Activated naive CD4-positive, alpha-beta T cell treated with anti-CD3 and anti-CD28 coated beads for 36 hours (primary cell): ENCODE results near the gene PDE3B. TPM values are rescaled to one million over a fixed set of nuclear protein-coding genes. Genes with fewer than 3 reads are reported as not detected.
"Not testable (repeated sequence)": the region's sequence is repeated elsewhere in the genome, so short reads cannot be mapped to it uniquely, and the experiment has no call there.

ENCODE experiments used
- CTCF ChIA-PET: fragments of 350-600 bp; sonication (Branson Sonifier 250); formaldehyde crosslinking; loops from one replicate; lab custom pipeline; 2021; ENCODE audit warnings: antibody characterized with exemption; lab: Charles Lee
- DNase-seq: peaks from one replicate; pipeline ENCODE4 v3.0.0-alpha.2; 2020
- H3K27ac Mint-ChIP-seq: one replicate; pipeline ENCODE4 v1.8.0; 2021; ENCODE audit warnings: mild to moderate bottlenecking, mixed read lengths
- H3K27me3 Mint-ChIP-seq: one replicate; pipeline ENCODE4 v1.8.0; 2021; ENCODE audit warnings: low read depth, mixed read lengths
- H3K36me3 Mint-ChIP-seq: one replicate; pipeline ENCODE4 v1.8.0; 2021; ENCODE audit warnings: low read depth, mixed read lengths
- H3K4me1 Mint-ChIP-seq: one replicate; pipeline ENCODE4 v1.8.0; 2021; ENCODE audit warnings: low read depth, mixed read lengths
- H3K4me3 Mint-ChIP-seq: one replicate; pipeline ENCODE4 v1.8.0; 2021; ENCODE audit warnings: mild to moderate bottlenecking, moderate library complexity, mixed read lengths
- H3K9me3 Mint-ChIP-seq: one replicate; pipeline ENCODE4 v1.8.0; 2021; ENCODE audit warnings: mixed read lengths
- intact Hi-C: fragments of 100-400 bp; cut with micrococcal nuclease; formaldehyde crosslinking; loops from one replicate; pipeline ENCODE4 v1.15.1; 2023
- total RNA-seq, 2 experiments: library from RNA; stranded (reverse); gene quantifications; one replicate each; pipeline ENCODE4 v1.2.3, GENCODE V29; 2021

Gene PDE3B
- total RNA-seq, 2 experiments from 2014 or later: 16.5 to 17.4 TPM

GRCh38 chr11:14835496-14836492, 192.2 kb downstream of the PDE3B start:
- CTCF ChIA-PET: interaction anchor here (0.6 kb wide), 1 partner anchor 152 kb away, joined by 3 read pairs; no protein-coding TSS in a partner anchor
- no peak overlapping the region for H3K27ac Mint-ChIP-seq
- DNase-seq: no peak
- no peak overlapping the region for H3K4me3 Mint-ChIP-seq
- intact Hi-C loops: no loop called here
- no peaks in the 10 kb centered on the region for H3K9me3 Mint-ChIP-seq
- H3K4me1 Mint-ChIP-seq: peaks cover 3% of the 10 kb centered on the region
- no peaks in the 10 kb centered on the region for H3K27me3 Mint-ChIP-seq
- H3K36me3 Mint-ChIP-seq: peaks cover 32% of the 10 kb centered on the region

- H3K36me3 Mint-ChIP-seq: peaks cover 34% of the 10 kb centered on the region
- CTCF ChIA-PET: no interaction called here
- no peak for DNase-seq
- intact Hi-C loops: no loop called here
- no peak overlapping the region for H3K27ac Mint-ChIP-seq
- no peak overlapping the region for H3K4me3 Mint-ChIP-seq
- H3K9me3 Mint-ChIP-seq: no peaks in the 10 kb centered on the region
- H3K27me3 Mint-ChIP-seq: no peaks in the 10 kb centered on the region
- H3K4me1 Mint-ChIP-seq: no peaks in the 10 kb centered on the region
These were observed 198.4 kb downstream of the PDE3B start for GRCh38 chr11:14842002-14842401.

- H3K9me3 Mint-ChIP-seq: peaks cover 11% of the 10 kb centered on the region
- H3K27ac Mint-ChIP-seq: peak overlapping the region; percentile 80
- intact Hi-C loops: no loop called here
- DNase-seq: peak; percentile 57
- no peaks in the 10 kb centered on the region for H3K27me3 Mint-ChIP-seq
- CTCF ChIA-PET: interaction anchor here (0.6 kb wide), 1 partner anchor 15 kb away, joined by 4 read pairs; no protein-coding TSS in a partner anchor
- H3K36me3 Mint-ChIP-seq: peaks cover 31% of the 10 kb centered on the region
- peak overlapping the region; percentile 30 for H3K4me3 Mint-ChIP-seq
- peaks cover 31% of the 10 kb centered on the region for H3K4me1 Mint-ChIP-seq
These were observed 209.1 kb downstream of the PDE3B start for GRCh38 chr11:14852571-14853177.

GRCh38 chr11:14854057-14854456, 210.5 kb downstream of the PDE3B start:
- no peak for DNase-seq
- Mint-ChIP-seq H3K27me3 (no peaks in the 10 kb centered on the region), H3K4me3 (no peak overlapping the region), H3K9me3 (peaks cover 11% of the 10 kb centered on the region), H3K36me3 (peaks cover 34% of the 10 kb centered on the region), H3K4me1 (peaks cover 34% of the 10 kb centered on the region), H3K27ac (no peak overlapping the region)
- intact Hi-C loops: no loop called here
- CTCF ChIA-PET: interaction anchor here (0.6 kb wide), 1 partner anchor 354 kb away, joined by 6 read pairs; no protein-coding TSS in a partner anchor

GRCh38 chr11:14855890-14856289, 212.3 kb downstream of the PDE3B start:
- Mint-ChIP-seq H3K27me3 (no peaks in the 10 kb centered on the region), H3K9me3 (peaks cover 11% of the 10 kb centered on the region), H3K27ac (no peak overlapping the region), H3K36me3 (peaks cover 31% of the 10 kb centered on the region), H3K4me1 (peaks cover 33% of the 10 kb centered on the region), H3K4me3 (no peak overlapping the region)
- no peak for DNase-seq
- intact Hi-C loops: no loop called here
- CTCF ChIA-PET: interaction anchor here (1.2 kb wide), 1 partner anchor 51 kb away, joined by 3 read pairs; no protein-coding TSS in a partner anchor

- DNase-seq: no peak
- Mint-ChIP-seq H3K4me1 (peaks cover 27% of the 10 kb centered on the region), H3K4me3 (no peak overlapping the region), H3K36me3 (peaks cover 37% of the 10 kb centered on the region), H3K27ac (no peak overlapping the region), H3K9me3 (peaks cover 11% of the 10 kb centered on the region), H3K27me3 (no peaks in the 10 kb centered on the region)
- CTCF ChIA-PET: interaction anchor here (0.7 to 1.7 kb wide), 2 partner anchors 47 to 50 kb away, joined by 3 to 5 read pairs; no protein-coding TSS in a partner anchor
- intact Hi-C loops: no loop called here
These were observed 214.0 kb downstream of the PDE3B start for GRCh38 chr11:14857621-14858020.

- intact Hi-C loops: no loop called here
- H3K36me3 Mint-ChIP-seq: peaks cover 38% of the 10 kb centered on the region
- CTCF ChIA-PET: interaction anchor here (1.1 kb wide), 1 partner anchor 50 kb away, joined by 3 read pairs; no protein-coding TSS in a partner anchor
- H3K4me1 Mint-ChIP-seq: peaks cover 23% of the 10 kb centered on the region
- peaks cover 13% of the 10 kb centered on the region for H3K9me3 Mint-ChIP-seq
- H3K4me3 Mint-ChIP-seq: no peak overlapping the region
- H3K27me3 Mint-ChIP-seq: no peaks in the 10 kb centered on the region
- DNase-seq: no peak
- H3K27ac Mint-ChIP-seq: no peak overlapping the region
These were observed 214.8 kb downstream of the PDE3B start for GRCh38 chr11:14858404-14858803.

- CTCF ChIA-PET: interaction anchor here (0.5 to 1.1 kb wide), 5 partner anchors 46 to 323 kb away, joined by 3 to 4 read pairs (median 3); no protein-coding TSS in a partner anchor
- intact Hi-C loops: no loop called here
- Mint-ChIP-seq H3K4me1 (peaks cover 17% of the 10 kb centered on the region), H3K27ac (no peak overlapping the region), H3K9me3 (peaks cover 22% of the 10 kb centered on the region), H3K27me3 (no peaks in the 10 kb centered on the region), H3K4me3 (no peak overlapping the region), H3K36me3 (peaks cover 43% of the 10 kb centered on the region)
- DNase-seq: no peak
These were observed 216.9 kb downstream of the PDE3B start for GRCh38 chr11:14860511-14860910.

GRCh38 chr11:14861680-14862079, 218.1 kb downstream of the PDE3B start:
- intact Hi-C loops: no loop called here
- Mint-ChIP-seq H3K9me3 (peaks cover 15% of the 10 kb centered on the region), H3K4me3 (no peak overlapping the region), H3K4me1 (peaks cover 17% of the 10 kb centered on the region), H3K27ac (no peak overlapping the region), H3K36me3 (peaks cover 37% of the 10 kb centered on the region), H3K27me3 (no peaks in the 10 kb centered on the region)
- DNase-seq: no peak
- CTCF ChIA-PET: interaction anchor here (1.0 to 1.1 kb wide), 2 partner anchors 47 to 134 kb away, joined by 3 read pairs; no protein-coding TSS in a partner anchor

- intact Hi-C loops, H3K4me3 Mint-ChIP-seq, H3K27ac Mint-ChIP-seq, DNase-seq, H3K27me3 Mint-ChIP-seq, CTCF ChIA-PET: not testable (repeated sequence)
- H3K9me3 Mint-ChIP-seq: peaks cover 15% of the 10 kb centered on the region
- H3K4me1 Mint-ChIP-seq: peaks cover 12% of the 10 kb centered on the region
- peaks cover 41% of the 10 kb centered on the region for H3K36me3 Mint-ChIP-seq
These were observed 220.2 kb downstream of the PDE3B start for GRCh38 chr11:14863775-14864174.

GRCh38 chr11:14872032-14872431, 228.4 kb downstream of the PDE3B start:
- Mint-ChIP-seq H3K4me1 (peaks cover 20% of the 10 kb centered on the region), H3K36me3 (peaks cover 24% of the 10 kb centered on the region), H3K27me3 (no peaks in the 10 kb centered on the region), H3K4me3 (no peak overlapping the region), H3K9me3 (no peaks in the 10 kb centered on the region), H3K27ac (peak overlapping the region; percentile 67)
- intact Hi-C loops: loop anchor here (2.0 kb wide), 1 partner anchor 19 kb away; no protein-coding TSS in a partner anchor
- CTCF ChIA-PET: no interaction called here
- no peak for DNase-seq

- Mint-ChIP-seq H3K27ac (no peak overlapping the region), H3K27me3 (no peaks in the 10 kb centered on the region), H3K36me3 (peaks cover 29% of the 10 kb centered on the region), H3K4me1 (peaks cover 17% of the 10 kb centered on the region), H3K4me3 (no peak overlapping the region), H3K9me3 (no peaks in the 10 kb centered on the region)
- intact Hi-C loops: loop anchor here (2.0 kb wide), 1 partner anchor 17 kb away; no protein-coding TSS in a partner anchor
- CTCF ChIA-PET: interaction anchor here (1.0 to 1.2 kb wide), 2 partner anchors 34 to 229 kb away, joined by 3 read pairs; no protein-coding TSS in a partner anchor
- DNase-seq: no peak
These were observed 230.0 kb downstream of the PDE3B start for GRCh38 chr11:14873632-14874031.
